Naive thymus-derived CD4-positive, alpha-beta T cell (primary cell): Measurements from ENCODE around the gene ORC2. TPM values are rescaled to one million over a fixed set of nuclear protein-coding genes. Genes with fewer than 3 reads are reported as not detected.
A peak's percentile ranks its signal among the peaks of the same experiment; 100 is the strongest.

Experiments
- ATAC-seq: fragments of 150-1000 bp; cut with Tn5 transposase; 2 replicates; pipeline ENCODE4 v1.10.0; 2021; ENCODE audit warnings: mild to moderate bottlenecking, moderate library complexity
- CTCF ChIA-PET: fragments of 350-600 bp; sonication (Branson Sonifier 250); formaldehyde crosslinking; loops from one replicate; lab custom pipeline; 2021; ENCODE audit warnings: antibody characterized with exemption; lab: Charles Lee
- POLR2A ChIA-PET: fragments of 350-600 bp; sonication (Branson Sonifier 250); formaldehyde crosslinking; loops from one replicate; lab custom pipeline; 2021; ENCODE audit warnings: antibody characterized with exemption, inconsistent platforms; lab: Charles Lee
- DNase-seq, 9 donors: peaks; one replicate each; pipeline versions ENCODE4 v3.0.0 to v3.0.0-alpha.2; 2020 to 2022; ENCODE audit warnings: mixed read lengths in 1 of 9
- H3K27ac ChIP-seq: one replicate; pipeline ENCODE4 v1.7.0; 2013; ENCODE audit warnings: mild to moderate bottlenecking, low read depth, low read length, moderate library complexity
- H3K27me3 ChIP-seq, 2 donors: one replicate each; pipeline ENCODE4 v1.7.0; 2013; ENCODE audit warnings: low read length in 2 of 2, mild to moderate bottlenecking in 2 of 2, moderate library complexity in 2 of 2; ENCODE audit not compliant: control insufficient read depth in 2 of 2, insufficient read depth in 2 of 2
- H3K36me3 ChIP-seq, 3 experiments: 1 replicate in 2 of 3; 2 replicates in 1 of 3; pipeline ENCODE4 v1.7.0; 2013; ENCODE audit warnings: low read length in 3 of 3, mild to moderate bottlenecking in 3 of 3, moderate library complexity in 1 of 3; ENCODE audit not compliant: insufficient read depth in 3 of 3, control insufficient read depth in 2 of 3
- H3K4me1 ChIP-seq, 2 donors: one replicate each; pipeline ENCODE4 v1.7.0; 2013; ENCODE audit warnings: low read length in 2 of 2, mild to moderate bottlenecking in 2 of 2, moderate library complexity in 1 of 2; ENCODE audit not compliant: control insufficient read depth in 2 of 2, insufficient read depth in 2 of 2
- H3K4me3 ChIP-seq: 2 replicates; pipeline ENCODE4 v1.7.0; 2013; ENCODE audit warnings: mild to moderate bottlenecking, low read length
- H3K9me3 ChIP-seq, 3 experiments: 1 replicate in 2 of 3; 2 replicates in 1 of 3; pipeline ENCODE4 v1.7.0; 2013; ENCODE audit warnings: low read length in 3 of 3; ENCODE audit not compliant: control insufficient read depth in 2 of 3
- H3K27ac Mint-ChIP-seq, 9 donors: one replicate each; pipeline ENCODE4 v1.8.0; 2020 to 2022; ENCODE audit warnings: mixed read lengths in 9 of 9, mild to moderate bottlenecking in 8 of 9, moderate library complexity in 5 of 9, inconsistent platforms in 2 of 9
- H3K27me3 Mint-ChIP-seq, 5 donors: one replicate each; pipeline ENCODE4 v1.8.0; 2021 to 2022; ENCODE audit warnings: mixed read lengths in 5 of 5, mild to moderate bottlenecking in 1 of 5
- H3K36me3 Mint-ChIP-seq, 5 donors: one replicate each; pipeline ENCODE4 v1.8.0; 2020 to 2022; ENCODE audit warnings: mixed read lengths in 5 of 5, mild to moderate bottlenecking in 3 of 5, inconsistent platforms in 1 of 5
- H3K4me1 Mint-ChIP-seq, 7 donors: one replicate each; pipeline ENCODE4 v1.8.0; 2020 to 2022; ENCODE audit warnings: mixed read lengths in 7 of 7, mild to moderate bottlenecking in 3 of 7, inconsistent platforms in 1 of 7
- H3K4me3 Mint-ChIP-seq, 10 donors: one replicate each; pipeline ENCODE4 v1.8.0; 2020 to 2022; ENCODE audit warnings: mild to moderate bottlenecking in 10 of 10, mixed read lengths in 10 of 10, moderate library complexity in 6 of 10, inconsistent platforms in 2 of 10
- H3K9me3 Mint-ChIP-seq, 11 donors: one replicate each; pipeline ENCODE4 v1.8.0; 2020 to 2022; ENCODE audit warnings: mixed read lengths in 11 of 11, mild to moderate bottlenecking in 4 of 11, inconsistent platforms in 1 of 11, moderate library complexity in 1 of 11
- intact Hi-C, 2 donors: fragments of 100-400 bp; cut with micrococcal nuclease; formaldehyde crosslinking; loops; one replicate each; pipeline ENCODE4 v1.15.1; 2023
- polyA plus RNA-seq, 2 donors: library from polyadenylated mRNA; unstranded; fragments of 300-500 nt; fragmentation: Illumina TruSeq; gene quantifications; one replicate each; pipeline ENCODE4 v1.2.3, GENCODE V29; 2021
- total RNA-seq, 6 experiments: library from RNA in 5 of 6; stranded (reverse) in 5 of 6; gene quantifications; 1 replicate in 5 of 6; 2 replicates in 1 of 6; pipeline ENCODE4 v1.2.3 and lab custom pipeline; 2021 to 2026

The ORC2 gene
- total and polyA plus RNA-seq, 7 experiments from 2014 or later, result 9.7 to 78.0 (median 34.5) TPM

GRCh38 chr2:200877443-200877842 lies 86.0 kb downstream of the ORC2 start:
- no peaks in the 10 kb centered on the region for H3K27me3 Mint-ChIP-seq
- H3K9me3 ChIP-seq, result no peaks in the 10 kb centered on the region
- H3K27ac Mint-ChIP-seq, result no peak overlapping the region
- no peaks in the 10 kb centered on the region for H3K9me3 Mint-ChIP-seq
- no peak for DNase-seq
- H3K36me3 Mint-ChIP-seq, result peaks cover 0 to 47% (median 29%) of the 10 kb centered on the region in 5 donors
- no peak overlapping the region for H3K4me3 Mint-ChIP-seq
- no peak overlapping the region for H3K27ac ChIP-seq
- H3K4me1 Mint-ChIP-seq, result peaks cover 0 to 13% (median 6%) of the 10 kb centered on the region in 7 donors
- intact Hi-C loops, result no loop called here
- no peaks in the 10 kb centered on the region for H3K4me1 ChIP-seq
- CTCF ChIA-PET, result interaction anchor here (0.6 kb wide), 1 partner anchor 281 kb away, joined by 4 read pairs; no protein-coding TSS in a partner anchor
- POLR2A ChIA-PET, result interaction anchor here (0.6 to 1.2 kb wide), 3 partner anchors 10 to 333 kb away, joined by 4 to 16 read pairs (median 4); partner anchors contain the start of gene CLK1
- H3K36me3 ChIP-seq, result peaks cover 9 to 74% (median 13%) of the 10 kb centered on the region in 3 experiments
- no peak for ATAC-seq
- H3K27me3 ChIP-seq, result no peaks in the 10 kb centered on the region
- H3K4me3 ChIP-seq, result no peak overlapping the region

GRCh38 chr2:200873560-200873959 lies 89.9 kb downstream of the ORC2 start:
- Mint-ChIP-seq H3K4me1 (peaks cover 0 to 19% (median 8%) of the 10 kb centered on the region in 7 donors), H3K27ac (no peak overlapping the region), H3K36me3 (peaks cover 0 to 44% (median 11%) of the 10 kb centered on the region in 5 donors), H3K9me3 (no peaks in the 10 kb centered on the region), H3K27me3 (no peaks in the 10 kb centered on the region), H3K4me3 (no peak overlapping the region)
- H3K36me3 ChIP-seq, result peaks cover 6 to 42% (median 7%) of the 10 kb centered on the region in 3 experiments
- peaks cover 0 to 3% of the 10 kb centered on the region in 2 donors for H3K4me1 ChIP-seq
- H3K27me3 ChIP-seq, result no peaks in the 10 kb centered on the region
- no peak for ATAC-seq
- no peak overlapping the region for H3K4me3 ChIP-seq
- no peaks in the 10 kb centered on the region for H3K9me3 ChIP-seq
- no peak overlapping the region for H3K27ac ChIP-seq
- POLR2A ChIA-PET, result interaction anchor here (0.9 kb wide), 1 partner anchor 9 kb away, joined by 3 read pairs; the partner anchor contains the start of gene CLK1
- CTCF ChIA-PET, result no interaction called here
- DNase-seq, result no peak
- intact Hi-C loops, result no loop called here

- Mint-ChIP-seq H3K27me3 (no peaks in the 10 kb centered on the region), H3K4me3 (no peak overlapping the region), H3K4me1 (peaks cover 0 to 21% (median 10%) of the 10 kb centered on the region in 7 donors), H3K36me3 (peaks cover 0 to 39% (median 11%) of the 10 kb centered on the region in 5 donors), H3K27ac (peak overlapping the region in 1 of 9 donors; percentile 14), H3K9me3 (no peaks in the 10 kb centered on the region)
- no peaks in the 10 kb centered on the region for H3K9me3 ChIP-seq
- H3K36me3 ChIP-seq, result peaks cover 3 to 24% (median 7%) of the 10 kb centered on the region in 3 experiments
- peaks cover 0 to 3% of the 10 kb centered on the region in 2 donors for H3K4me1 ChIP-seq
- intact Hi-C loops, result no loop called here
- ChIA-PET POLR2A (no interaction called here), CTCF (interaction anchor here (0.7 kb wide), 1 partner anchor 1571 kb away, joined by 3 read pairs; no protein-coding TSS in a partner anchor)
- H3K4me3 ChIP-seq, result no peak overlapping the region
- H3K27me3 ChIP-seq, result no peaks in the 10 kb centered on the region
- DNase-seq, result no peak
- no peak for ATAC-seq
- H3K27ac ChIP-seq, result no peak overlapping the region
These were observed 92.3 kb downstream of the ORC2 start for GRCh38 chr2:200871151-200871550.

GRCh38 chr2:200869014-200869413 lies 94.4 kb downstream of the ORC2 start:
- Histone ChIP-seq H3K4me1 (peaks cover 5 to 11% of the 10 kb centered on the region in 2 donors), H3K27ac (no peak overlapping the region), H3K4me3 (no peak overlapping the region), H3K27me3 (no peaks in the 10 kb centered on the region), H3K36me3 (peaks cover 0 to 15% (median 7%) of the 10 kb centered on the region in 3 experiments), H3K9me3 (no peaks in the 10 kb centered on the region)
- Mint-ChIP-seq H3K9me3 (peaks cover 0 to under 1% (median 0%) of the 10 kb centered on the region in 11 donors), H3K36me3 (peaks cover 1 to 33% (median 4%) of the 10 kb centered on the region in 5 donors), H3K4me3 (peak overlapping the region in 2 of 10 donors; percentile 19 to 44), H3K27me3 (peaks cover 0 to 2% (median 0%) of the 10 kb centered on the region in 5 donors), H3K4me1 (peaks cover 0 to 29% (median 21%) of the 10 kb centered on the region in 7 donors), H3K27ac (peak overlapping the region in 8 of 9 donors; percentile 15 to 90 (median 38))
- intact Hi-C loops, result loop anchor here (10.0 kb wide), 3 partner anchors 294 to 914 kb away; partner anchors contain the start of genes MAIP1 (in 1 of the 2), TMEM237 (in 1 of the 2) and TYW5 (in 1 of the 2)
- DNase-seq (no peak), ATAC-seq (no peak)
- POLR2A ChIA-PET, result interaction anchor here (0.7 to 4.2 kb wide), 4 partner anchors 21 to 248 kb away, joined by 3 to 16 read pairs (median 3); partner anchors contain the start of genes NIF3L1, ORC2 and PPIL3
- CTCF ChIA-PET, result interaction anchor here (0.7 kb wide), 1 partner anchor 94 kb away, joined by 3 read pairs; the partner anchor contains the start of gene ORC2

- Mint-ChIP-seq H3K9me3 (peaks cover 0 to 10% (median 0%) of the 10 kb centered on the region in 11 donors), H3K4me3 (peak within 1 kb of the TSS; percentile 89 to 98 (median 94)), H3K36me3 (peaks cover 24 to 48% (median 29%) of the 10 kb centered on the region in 5 donors), H3K27me3 (peaks cover 0 to 2% (median 0%) of the 10 kb centered on the region in 5 donors), H3K27ac (peak within 1 kb of the TSS; percentile 99 to 100 (median 100)), H3K4me1 (peaks cover 28 to 58% (median 48%) of the 10 kb centered on the region in 7 donors)
- ChIA-PET CTCF (interaction anchor here (0.6 to 1.3 kb wide), 5 partner anchors 22 to 368 kb away, joined by 3 to 4 read pairs (median 3); partner anchors contain the start of gene CASP10), POLR2A (interaction anchor here (0.6 to 3.2 kb wide), 47 partner anchors 8 to 1513 kb away, joined by 3 to 156 read pairs (median 5); partner anchors contain the start of genes ALS2, BZW1, CASP10 and CASP8)
- peak within 1 kb of the TSS; percentile 100 for H3K4me3 ChIP-seq
- ATAC-seq (peak; percentile 89), DNase-seq (peak; percentile 87 to 97 (median 94))
- peak within 1 kb of the TSS; percentile 98 for H3K27ac ChIP-seq
- H3K4me1 ChIP-seq, result peaks cover 23 to 26% of the 10 kb centered on the region in 2 donors
- H3K9me3 ChIP-seq, result no peaks in the 10 kb centered on the region
- peaks cover 3 to 36% (median 16%) of the 10 kb centered on the region in 3 experiments for H3K36me3 ChIP-seq
- H3K27me3 ChIP-seq, result no peaks in the 10 kb centered on the region
- intact Hi-C loops, result loop anchor here (1.0 to 10.0 kb wide), 17 partner anchors 25 to 916 kb away; partner anchors contain the start of genes BZW1 (in 2 of the 2), NIF3L1 (in 2 of the 2), ORC2 (in 2 of the 2) and PPIL3 (in 2 of the 2)
These were observed 99.1 kb downstream of the ORC2 start, which contains the start of gene CLK1 for GRCh38 chr2:200864176-200865034. TSS of gene CLK1 (minus strand) at chr2:200864658. CDS start at chr2:200861862, 2,796 bp downstream.
